Measurements from ENCODE around the gene TANK.
"Not testable (repeated sequence)": the region's sequence is repeated elsewhere in the genome, so short reads cannot be mapped to it uniquely, and the experiment has no call there.

GRCh38 chr2:161132384-161132783 is 27.8 kb upstream of the TANK start:
- TF ChIP-seq, protein P1, sequence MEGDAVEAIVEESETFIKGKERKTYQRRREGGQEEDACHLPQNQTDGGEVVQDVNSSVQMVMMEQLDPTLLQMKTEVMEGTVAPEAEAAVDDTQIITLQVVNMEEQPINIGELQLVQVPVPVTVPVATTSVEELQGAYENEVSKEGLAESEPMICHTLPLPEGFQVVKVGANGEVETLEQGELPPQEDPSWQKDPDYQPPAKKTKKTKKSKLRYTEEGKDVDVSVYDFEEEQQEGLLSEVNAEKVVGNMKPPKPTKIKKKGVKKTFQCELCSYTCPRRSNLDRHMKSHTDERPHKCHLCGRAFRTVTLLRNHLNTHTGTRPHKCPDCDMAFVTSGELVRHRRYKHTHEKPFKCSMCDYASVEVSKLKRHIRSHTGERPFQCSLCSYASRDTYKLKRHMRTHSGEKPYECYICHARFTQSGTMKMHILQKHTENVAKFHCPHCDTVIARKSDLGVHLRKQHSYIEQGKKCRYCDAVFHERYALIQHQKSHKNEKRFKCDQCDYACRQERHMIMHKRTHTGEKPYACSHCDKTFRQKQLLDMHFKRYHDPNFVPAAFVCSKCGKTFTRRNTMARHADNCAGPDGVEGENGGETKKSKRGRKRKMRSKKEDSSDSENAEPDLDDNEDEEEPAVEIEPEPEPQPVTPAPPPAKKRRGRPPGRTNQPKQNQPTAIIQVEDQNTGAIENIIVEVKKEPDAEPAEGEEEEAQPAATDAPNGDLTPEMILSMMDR (IDR thresholded peaks at IDR 0.05): not testable (repeated sequence)
- TF ChIP-seq, protein P2, sequence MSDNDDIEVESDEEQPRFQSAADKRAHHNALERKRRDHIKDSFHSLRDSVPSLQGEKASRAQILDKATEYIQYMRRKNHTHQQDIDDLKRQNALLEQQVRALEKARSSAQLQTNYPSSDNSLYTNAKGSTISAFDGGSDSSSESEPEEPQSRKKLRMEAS (CRISPR knock-in tag; IDR thresholded peaks at IDR 0.05): not testable (repeated sequence)
- not testable (repeated sequence) for TF ChIP-seq CBFB (CRISPR knock-in tag; IDR thresholded peaks at IDR 0.05; ENCODE audit: low read depth); ELF4 (CRISPR knock-in tag; IDR thresholded peaks at IDR 0.05; ENCODE audit: low read depth); SMAD3 (CRISPR knock-in tag; IDR thresholded peaks at IDR 0.05; ENCODE audit: borderline replicate concordance); ZNF416 (CRISPR knock-in tag; IDR thresholded peaks at IDR 0.05); JUN (CRISPR knock-in tag; IDR thresholded peaks at IDR 0.05); OVOL2 (CRISPR knock-in tag; IDR thresholded peaks at IDR 0.05; ENCODE audit: borderline replicate concordance); ZBTB43 (CRISPR knock-in tag; IDR thresholded peaks at IDR 0.05)
- TF ChIP-seq, protein P3, sequence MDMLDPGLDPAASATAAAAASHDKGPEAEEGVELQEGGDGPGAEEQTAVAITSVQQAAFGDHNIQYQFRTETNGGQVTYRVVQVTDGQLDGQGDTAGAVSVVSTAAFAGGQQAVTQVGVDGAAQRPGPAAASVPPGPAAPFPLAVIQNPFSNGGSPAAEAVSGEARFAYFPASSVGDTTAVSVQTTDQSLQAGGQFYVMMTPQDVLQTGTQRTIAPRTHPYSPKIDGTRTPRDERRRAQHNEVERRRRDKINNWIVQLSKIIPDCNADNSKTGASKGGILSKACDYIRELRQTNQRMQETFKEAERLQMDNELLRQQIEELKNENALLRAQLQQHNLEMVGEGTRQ (CRISPR knock-in tag; IDR thresholded peaks at IDR 0.05): not testable (repeated sequence)

All from WTC11 (cell line).